ENCODE results near the gene FNDC3A.

DNA sequence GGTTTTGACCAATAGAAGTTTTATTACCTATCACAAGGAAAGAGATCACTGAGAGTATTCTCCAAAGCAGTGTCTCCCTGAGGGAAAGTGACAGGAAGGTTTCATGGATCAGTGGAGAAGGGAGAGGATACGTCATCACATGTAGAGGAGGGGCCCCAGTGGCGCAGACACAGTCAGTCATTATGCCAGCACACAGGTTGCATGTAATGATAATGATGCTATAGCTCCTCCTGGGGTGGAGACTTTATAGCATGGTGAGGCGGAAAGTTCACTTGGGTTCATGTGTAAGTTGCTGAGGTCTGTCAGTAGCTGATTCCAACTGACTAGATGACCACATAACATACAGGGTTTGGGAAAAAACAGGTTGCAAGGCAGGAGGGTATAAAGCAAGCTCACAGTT lies 88.8 kb downstream of the FNDC3A start:
- TF ChIP-seq CTCF (IDR thresholded peaks at IDR 0.05; ENCODE audit: insufficient read depth, low read length, poor library complexity, severe bottlenecking): no peak
- TF ChIP-seq EZH2phosphoT487 (conservative IDR thresholded peaks at IDR 0.05; ENCODE audit: low read length): no peak
